ENCODE measurements around the gene GFM1.

GFM1 gene

GRCh38 chr3:158702815-158703481 lies 58.6 kb downstream of the GFM1 start:
- Mint-ChIP-seq H3K9me3 (no peaks in the 10 kb centered on the region), H3K4me1 (no peaks in the 10 kb centered on the region), H3K27me3 (no peaks in the 10 kb centered on the region), H3K27ac (no peak overlapping the region), H3K4me3 (no peak overlapping the region)
- DNase-seq (no peak), ATAC-seq (no peak)

- no peak for ATAC-seq
- no peak overlapping the region for H3K4me3 Mint-ChIP-seq
- H3K9me3 Mint-ChIP-seq = no peaks in the 10 kb centered on the region
- H3K27ac Mint-ChIP-seq = peak overlapping the region in 1 of 2 donors; percentile 36
- H3K4me1 Mint-ChIP-seq = no peaks in the 10 kb centered on the region
- DNase-seq = no peak
- H3K27me3 Mint-ChIP-seq = no peaks in the 10 kb centered on the region
Observed at GRCh38 chr3:158703566-158703965, 59.2 kb downstream of the GFM1 start.

DNA sequence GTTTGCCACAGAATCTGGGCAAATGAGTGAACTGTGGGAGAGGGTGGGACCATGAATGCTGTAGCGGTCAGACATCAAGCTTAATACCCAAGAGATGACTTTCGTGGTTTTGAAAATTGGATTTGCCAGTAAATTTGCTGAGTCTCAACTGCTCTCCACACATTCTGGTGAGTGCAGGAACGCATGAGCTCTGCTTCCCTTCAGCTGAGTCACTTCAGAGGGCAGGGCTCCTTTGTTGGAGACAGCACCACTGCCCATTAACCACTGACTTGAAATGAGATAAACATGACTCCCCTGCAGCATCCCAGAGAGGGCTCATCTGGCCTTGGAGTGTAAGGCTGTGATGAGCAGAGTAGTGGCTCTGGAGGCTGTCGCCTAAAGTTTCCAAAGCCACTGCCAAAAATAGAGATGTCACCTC lies 65.3 kb downstream of the GFM1 start:
- Mint-ChIP-seq H3K27ac (no peak overlapping the region), H3K27me3 (no peaks in the 10 kb centered on the region), H3K4me1 (peaks cover 27% of the 10 kb centered on the region), H3K9me3 (no peaks in the 10 kb centered on the region), H3K4me3 (no peak overlapping the region)
- DNase-seq (no peak), ATAC-seq (no peak)

DNA sequence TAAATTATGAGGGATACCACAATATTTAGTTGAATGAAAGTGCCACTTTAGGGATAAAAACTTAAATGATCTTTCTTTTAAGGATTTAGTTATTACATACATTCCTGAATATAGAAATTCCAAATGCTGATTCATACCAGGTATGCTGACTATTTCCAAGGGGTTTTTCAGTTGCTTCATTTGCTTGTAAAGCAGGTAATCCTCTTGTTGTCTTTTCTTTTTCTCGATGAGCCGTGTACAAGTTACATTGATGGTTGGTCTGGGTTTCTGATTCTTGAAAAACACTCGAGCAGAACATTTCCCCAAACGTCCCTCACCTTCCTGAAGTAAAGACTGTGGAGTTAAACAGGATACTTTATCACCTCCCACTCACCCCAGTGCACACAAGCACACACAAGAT lies 66.3 kb downstream of the GFM1 start:
- ATAC-seq (no peak), DNase-seq (no peak)
- no peaks in the 10 kb centered on the region for H3K27me3 Mint-ChIP-seq
- H3K27ac Mint-ChIP-seq = no peak overlapping the region
- no peak overlapping the region for H3K4me3 Mint-ChIP-seq
- H3K4me1 Mint-ChIP-seq = peaks cover 27% of the 10 kb centered on the region
- no peaks in the 10 kb centered on the region for H3K9me3 Mint-ChIP-seq

DNA sequence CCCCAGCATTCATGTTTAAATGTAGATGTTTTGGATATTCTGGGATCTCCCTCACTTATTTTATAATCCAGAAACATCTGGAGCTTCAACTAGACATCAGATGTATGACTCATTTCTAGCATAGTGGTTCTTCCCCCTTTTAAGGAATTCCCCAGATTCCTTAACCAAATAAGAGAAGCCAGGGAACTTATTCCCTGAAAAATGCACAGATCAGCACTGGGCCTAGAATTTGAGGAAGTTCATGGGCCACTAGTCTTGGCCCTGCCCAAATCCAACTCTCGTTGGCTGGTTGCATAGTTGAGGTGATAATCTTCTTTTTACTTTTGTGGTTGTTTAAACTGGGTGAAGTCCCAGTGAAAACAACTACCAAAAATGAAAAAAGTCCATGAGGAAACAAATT lies 67.6 kb downstream of the GFM1 start:
- peaks cover 27% of the 10 kb centered on the region for H3K4me1 Mint-ChIP-seq
- ATAC-seq = peak; percentile 35
- H3K9me3 Mint-ChIP-seq = no peaks in the 10 kb centered on the region
- H3K27ac Mint-ChIP-seq = peak overlapping the region; percentile 87 to 89
- no peaks in the 10 kb centered on the region for H3K27me3 Mint-ChIP-seq
- H3K4me3 Mint-ChIP-seq = peak overlapping the region in 1 of 2 donors; percentile 51
- DNase-seq = no peak

DNA sequence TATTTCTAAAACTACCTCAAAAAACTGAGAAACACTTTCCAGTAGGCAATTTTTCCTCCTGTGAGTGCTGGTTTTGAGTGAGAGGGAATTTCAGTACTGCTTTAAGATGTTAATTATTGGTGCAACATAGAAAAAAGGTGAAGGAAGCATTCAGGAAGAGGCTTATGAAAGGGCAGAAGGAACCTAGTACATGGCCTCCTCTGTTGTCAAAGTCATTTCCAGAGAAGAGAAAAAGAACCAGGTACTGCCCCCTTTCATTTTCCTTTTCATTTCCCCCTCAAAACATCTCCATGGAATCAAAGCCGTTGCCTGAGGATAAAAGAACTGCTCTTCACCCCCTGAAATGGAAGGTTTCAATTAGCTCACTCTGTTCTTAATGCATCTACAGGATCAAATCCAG lies 68.1 kb downstream of the GFM1 start:
- Mint-ChIP-seq H3K27me3 (no peaks in the 10 kb centered on the region), H3K4me1 (peaks cover 27% of the 10 kb centered on the region), H3K27ac (peak overlapping the region in 1 of 2 donors; percentile 87), H3K9me3 (no peaks in the 10 kb centered on the region), H3K4me3 (peak overlapping the region in 1 of 2 donors; percentile 51)
- peak; percentile 27 for ATAC-seq
- no peak for DNase-seq

DNA sequence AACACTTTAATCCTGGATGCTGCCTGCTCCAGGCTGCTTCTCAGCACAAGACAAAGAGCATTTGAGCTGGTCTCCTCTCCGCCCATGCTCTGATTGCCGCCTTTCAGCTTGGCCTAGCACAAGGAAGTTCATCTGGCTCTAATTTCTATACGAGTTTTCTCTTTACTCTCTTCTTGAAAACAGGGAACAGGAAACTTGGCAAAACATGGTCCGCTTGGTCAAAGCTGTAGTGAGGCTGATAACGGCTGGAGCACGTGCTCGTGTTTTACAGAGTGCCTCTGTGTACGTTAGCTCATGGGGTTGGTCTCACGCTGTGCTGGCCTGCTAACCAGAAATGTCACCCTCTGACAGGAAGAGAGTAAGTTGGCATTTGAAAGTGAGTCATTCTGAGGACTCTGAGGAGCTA lies 68.8 kb downstream of the GFM1 start:
- DNase-seq (no peak), ATAC-seq (peak; percentile 78)
- peaks cover 27% of the 10 kb centered on the region for H3K4me1 Mint-ChIP-seq
- H3K27me3 Mint-ChIP-seq = no peaks in the 10 kb centered on the region
- peak overlapping the region in 1 of 2 donors; percentile 33 for H3K4me3 Mint-ChIP-seq
- H3K27ac Mint-ChIP-seq = peak overlapping the region in 1 of 2 donors; percentile 87
- H3K9me3 Mint-ChIP-seq = no peaks in the 10 kb centered on the region

DNA sequence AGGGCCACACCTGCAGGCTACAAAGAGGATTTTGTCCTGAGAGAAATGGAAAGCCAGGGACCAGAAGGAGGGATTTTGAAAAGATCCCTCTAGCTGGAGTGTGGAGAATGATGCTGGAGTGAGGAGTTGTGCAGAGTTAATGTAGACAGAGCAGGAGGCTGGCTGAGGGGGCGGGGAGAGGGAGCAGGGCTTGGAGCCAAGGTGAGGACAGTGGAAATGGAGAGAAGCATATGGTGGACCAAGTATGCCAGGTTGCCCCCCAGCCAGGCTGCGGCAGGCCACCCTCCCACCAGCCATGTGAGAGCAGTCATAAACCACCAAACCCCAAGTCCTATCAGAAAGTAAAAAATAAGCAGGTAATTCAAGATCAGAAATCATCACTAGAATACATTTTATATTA lies 73.2 kb downstream of the GFM1 start:
- ATAC-seq = no peak
- Mint-ChIP-seq H3K4me3 (no peak overlapping the region), H3K27ac (no peak overlapping the region), H3K27me3 (no peaks in the 10 kb centered on the region), H3K9me3 (no peaks in the 10 kb centered on the region), H3K4me1 (peaks cover 38% of the 10 kb centered on the region)
- DNase-seq = no peak

- peaks cover 38% of the 10 kb centered on the region for H3K4me1 Mint-ChIP-seq
- ATAC-seq (no peak), DNase-seq (no peak)
- no peaks in the 10 kb centered on the region for H3K27me3 Mint-ChIP-seq
- H3K9me3 Mint-ChIP-seq = no peaks in the 10 kb centered on the region
- H3K4me3 Mint-ChIP-seq = no peak overlapping the region
- no peak overlapping the region for H3K27ac Mint-ChIP-seq
Observed at GRCh38 chr3:158718490-158719170, 74.3 kb downstream of the GFM1 start.

DNA sequence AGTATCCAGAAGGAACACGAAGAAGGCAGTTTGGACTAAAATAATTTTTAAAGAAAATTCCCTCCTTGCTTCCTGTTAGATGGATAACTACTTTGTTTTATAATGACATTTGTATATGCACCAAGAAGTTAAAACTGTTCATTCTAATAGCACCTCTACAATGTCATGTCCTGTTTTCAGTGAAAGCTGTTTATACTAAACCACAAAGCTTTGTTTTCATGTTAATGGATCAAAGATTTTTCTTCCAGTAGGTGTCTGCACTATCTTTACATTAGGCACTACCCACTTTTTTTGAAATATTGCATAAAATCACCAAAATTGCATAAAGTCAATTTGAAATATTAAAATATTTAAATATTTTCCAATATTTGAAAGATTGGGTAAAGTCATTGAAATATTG lies 77.8 kb downstream of the GFM1 start:
- Mint-ChIP-seq H3K9me3 (no peaks in the 10 kb centered on the region), H3K27ac (no peak overlapping the region), H3K27me3 (no peaks in the 10 kb centered on the region), H3K4me1 (peaks cover 36% of the 10 kb centered on the region), H3K4me3 (no peak overlapping the region)
- ATAC-seq = no peak
- DNase-seq = no peak

DNA sequence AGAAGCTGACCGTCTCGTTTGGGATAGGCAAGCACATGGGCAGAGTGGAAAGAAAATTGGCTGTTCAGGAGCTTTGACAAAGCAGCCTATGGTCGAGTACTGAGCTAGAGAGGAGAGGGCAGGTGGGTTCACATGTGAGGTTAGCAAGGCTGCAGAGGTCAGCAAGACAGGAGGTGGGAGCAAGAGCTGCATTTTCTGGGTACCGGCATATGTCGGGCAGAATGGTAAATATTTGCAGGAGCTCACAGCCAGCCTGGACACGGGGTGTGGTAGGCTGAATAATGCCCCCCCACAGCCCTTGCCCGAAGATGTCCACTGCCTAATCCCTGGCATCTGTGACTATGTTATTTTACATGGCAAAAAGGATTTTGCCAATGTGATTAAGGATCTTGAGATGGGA lies 79.7 kb downstream of the GFM1 start:
- H3K4me1 Mint-ChIP-seq = peaks cover 48% of the 10 kb centered on the region
- ATAC-seq (no peak), DNase-seq (no peak)
- no peak overlapping the region for H3K4me3 Mint-ChIP-seq
- H3K27me3 Mint-ChIP-seq = no peaks in the 10 kb centered on the region
- H3K27ac Mint-ChIP-seq = no peak overlapping the region
- H3K9me3 Mint-ChIP-seq = no peaks in the 10 kb centered on the region

DNA sequence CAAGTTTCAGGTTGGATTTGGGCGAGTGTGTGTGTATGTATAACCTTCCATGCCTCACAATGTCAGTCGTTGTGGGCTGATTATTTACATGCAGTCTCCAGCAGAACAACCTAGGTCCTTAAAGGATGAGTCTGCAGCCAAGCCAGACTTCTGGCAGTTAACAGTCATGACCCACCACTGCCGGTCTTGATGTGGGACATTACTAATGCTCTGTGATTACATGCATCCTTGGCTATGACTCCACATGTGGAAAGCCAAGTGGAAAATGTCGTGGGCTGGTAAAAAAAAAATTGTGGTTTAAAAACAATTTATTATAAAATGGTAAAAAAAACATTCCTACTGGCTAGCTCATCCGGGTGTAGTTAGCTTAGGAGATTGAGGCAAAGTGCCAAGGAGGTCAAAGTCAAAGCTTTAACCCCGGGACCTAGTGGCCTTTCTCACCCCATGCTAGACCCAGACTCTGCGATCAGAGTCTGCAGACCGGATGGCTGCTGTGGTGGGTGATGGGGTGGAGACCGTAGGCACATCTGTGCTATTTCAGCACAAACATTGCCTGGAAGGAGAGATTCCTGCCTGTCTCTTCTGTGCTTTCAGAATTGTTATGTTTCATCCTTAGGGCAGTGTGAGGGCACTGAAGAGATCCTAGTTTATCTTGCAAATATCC lies 81.2 kb downstream of the GFM1 start:
- Mint-ChIP-seq H3K4me1 (peaks cover 40% of the 10 kb centered on the region), H3K9me3 (no peaks in the 10 kb centered on the region), H3K27ac (no peak overlapping the region), H3K27me3 (no peaks in the 10 kb centered on the region), H3K4me3 (no peak overlapping the region)
- DNase-seq (no peak), ATAC-seq (peak; percentile 60)

DNA sequence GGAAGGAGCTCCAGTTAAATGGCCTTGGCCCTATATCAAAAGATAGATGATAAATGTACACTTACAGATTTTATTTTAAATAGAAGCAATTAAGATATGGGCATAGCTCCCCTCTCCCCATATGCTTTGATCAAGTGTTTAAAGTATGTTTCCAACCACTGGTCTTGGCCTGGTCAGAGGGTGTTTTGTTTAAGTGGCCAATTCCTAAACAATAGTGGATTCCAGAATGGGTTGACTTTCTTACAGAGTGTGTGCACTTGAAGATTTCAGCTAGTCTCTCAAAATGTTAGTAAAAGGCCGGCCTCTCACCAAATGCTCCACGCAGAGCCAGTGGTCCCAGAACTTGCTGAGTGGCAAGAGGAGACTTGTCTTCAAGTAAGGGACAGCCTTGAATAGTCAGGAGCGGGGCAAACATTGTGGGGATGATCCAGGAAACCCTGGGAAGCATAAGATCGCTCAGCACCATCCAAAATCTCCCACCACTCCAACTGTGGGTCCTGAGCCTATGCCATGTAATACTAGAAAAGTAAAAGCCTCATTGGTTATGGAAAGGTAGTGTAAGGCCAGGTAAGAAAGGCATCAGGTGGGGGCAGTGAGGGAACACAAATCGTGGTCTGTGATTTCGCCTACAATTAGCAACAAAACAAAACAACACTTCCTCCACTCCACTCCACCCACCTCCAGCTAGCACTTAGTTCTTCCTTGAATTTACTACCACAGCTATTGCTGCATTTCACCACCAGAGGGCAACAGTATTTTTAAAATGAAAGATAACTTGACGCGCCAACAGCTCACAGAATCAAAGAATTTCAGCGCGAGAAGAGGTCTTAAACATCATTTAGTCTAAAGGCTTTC lies 83.1 kb downstream of the GFM1 start:
- no peak overlapping the region for H3K27ac Mint-ChIP-seq
- ATAC-seq = peak; percentile 26
- H3K27me3 Mint-ChIP-seq = no peaks in the 10 kb centered on the region
- H3K9me3 Mint-ChIP-seq = no peaks in the 10 kb centered on the region
- H3K4me3 Mint-ChIP-seq = peak overlapping the region; percentile 50 to 60
- peak; percentile 36 to 38 for DNase-seq
- H3K4me1 Mint-ChIP-seq = peaks cover 26% of the 10 kb centered on the region

GRCh38 chr3:158728061-158728377 lies 83.7 kb downstream of the GFM1 start:
- Mint-ChIP-seq H3K27me3 (no peaks in the 10 kb centered on the region), H3K27ac (no peak overlapping the region), H3K9me3 (no peaks in the 10 kb centered on the region), H3K4me3 (peak overlapping the region; percentile 50 to 60), H3K4me1 (peaks cover 21% of the 10 kb centered on the region)
- DNase-seq (no peak), ATAC-seq (no peak)

DNA sequence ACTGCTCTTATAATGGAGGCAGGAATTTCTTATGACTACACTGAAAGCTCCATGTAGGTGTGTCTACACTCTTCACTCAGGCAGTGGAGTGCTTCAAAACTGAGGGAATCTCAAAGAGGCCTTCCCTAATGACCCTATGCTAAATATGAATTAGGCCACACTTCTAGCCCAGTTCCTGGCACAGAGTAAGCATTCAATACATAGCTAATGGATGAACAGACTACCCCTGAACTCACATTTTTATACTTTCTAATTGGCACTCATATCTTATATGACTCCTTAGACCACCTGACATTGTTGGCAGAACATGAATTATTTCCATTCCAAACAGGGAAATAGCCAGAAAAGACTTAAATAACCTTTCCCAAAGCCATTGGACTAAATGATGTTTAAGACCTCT lies 84.5 kb downstream of the GFM1 start:
- DNase-seq = no peak
- peaks cover 17% of the 10 kb centered on the region for H3K4me1 Mint-ChIP-seq
- no peak overlapping the region for H3K27ac Mint-ChIP-seq
- H3K9me3 Mint-ChIP-seq = no peaks in the 10 kb centered on the region
- ATAC-seq = no peak
- H3K4me3 Mint-ChIP-seq = no peak overlapping the region
- no peaks in the 10 kb centered on the region for H3K27me3 Mint-ChIP-seq
